ENCODE results near the gene NUB1.

NUB1 gene

GRCh38 chr7:151378496-151379192 lies 37.0 kb downstream of the NUB1 start:
- no peak for DNase-seq

- no peak for DNase-seq
Measured at GRCh38 chr7:151379193-151379520, 37.5 kb downstream of the NUB1 start.

DNA sequence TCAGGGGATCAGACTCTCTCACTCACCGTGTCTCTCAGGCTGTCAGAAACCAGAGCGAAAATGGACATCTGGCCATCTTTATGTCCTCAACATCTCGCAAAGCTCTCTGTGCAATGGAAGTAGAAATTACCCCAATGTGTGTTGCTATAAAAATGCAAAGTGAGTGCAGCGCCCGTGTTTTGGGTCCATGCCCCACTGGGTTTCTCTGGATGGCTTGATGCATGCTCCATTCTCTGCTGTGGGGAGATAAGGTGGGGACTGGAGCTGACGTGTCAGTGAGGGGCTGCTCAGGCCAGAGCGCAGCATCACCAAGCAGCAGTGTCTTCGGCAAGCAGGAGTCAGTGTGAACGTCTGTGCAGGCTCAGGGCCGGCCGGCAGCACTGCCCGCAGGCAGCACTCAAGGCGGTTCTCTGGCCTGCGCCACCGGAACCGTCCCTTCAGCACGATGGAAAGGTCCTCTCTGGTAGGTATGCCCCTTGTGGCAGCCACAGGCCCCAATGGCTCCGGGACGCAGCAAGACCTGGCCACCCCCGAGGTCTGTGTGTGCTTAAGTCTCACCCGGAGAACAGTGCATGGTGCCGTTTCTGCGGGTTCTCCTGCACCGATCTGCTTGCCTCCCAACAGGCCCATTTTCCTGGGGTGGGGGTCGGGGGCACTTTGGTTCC lies 38.1 kb downstream of the NUB1 start:
- no peak for DNase-seq

GRCh38 chr7:151380199-151381097 lies 38.8 kb downstream of the NUB1 start:
- DNase-seq: no peak

DNA sequence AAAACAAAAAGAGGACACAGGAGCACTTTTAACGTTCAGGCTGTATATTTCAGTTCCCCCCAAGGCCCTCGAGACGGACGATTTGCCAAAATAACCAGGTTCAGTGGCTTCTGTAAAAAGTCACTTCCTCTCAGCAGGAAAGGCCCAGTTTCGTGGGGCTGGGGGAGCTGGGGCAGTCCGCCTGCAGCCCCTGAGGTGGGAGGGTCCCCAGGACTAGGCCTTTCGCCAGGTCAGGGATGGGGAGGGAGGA lies 39.4 kb downstream of the NUB1 start:
- DNase-seq: no peak

DNA sequence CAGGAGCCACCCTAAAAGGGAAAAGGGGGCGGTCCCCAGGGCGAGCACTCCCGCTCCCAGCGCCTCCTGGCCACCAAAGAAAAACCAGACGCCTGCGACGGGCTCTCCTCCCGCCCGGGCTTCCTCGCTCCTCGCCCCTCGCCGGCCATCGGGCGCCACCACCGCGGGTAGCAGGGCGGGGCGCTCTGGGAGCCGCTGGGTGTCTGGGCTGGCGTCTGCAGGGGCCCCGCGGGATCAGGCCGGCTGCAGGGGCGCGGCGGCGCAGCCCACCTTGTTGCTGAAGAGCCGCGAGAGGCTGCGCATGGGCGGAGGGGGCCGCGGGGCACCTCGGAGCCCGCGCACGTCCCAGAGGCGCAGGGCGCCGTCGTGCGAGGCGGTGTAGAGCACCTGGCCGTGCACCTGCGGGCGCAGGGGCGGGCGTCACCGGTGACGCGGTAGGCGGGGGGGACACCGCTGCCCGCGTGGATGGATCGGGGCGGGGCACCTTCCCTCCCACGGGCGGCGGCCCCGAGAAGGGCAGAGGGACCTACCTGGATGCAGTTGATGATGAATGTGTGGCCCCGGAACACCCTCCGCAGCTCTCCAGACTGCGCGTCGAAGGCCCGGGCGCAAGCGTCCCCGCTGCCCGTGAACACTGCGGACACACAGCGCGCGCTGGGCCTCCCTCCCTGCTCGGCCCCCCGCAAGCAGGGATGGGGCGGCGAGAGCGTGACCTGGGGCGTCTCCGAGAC lies 39.9 kb downstream of the NUB1 start:
- no peak for DNase-seq

- no peak for DNase-seq
Measured at GRCh38 chr7:151382079-151382885, 40.7 kb downstream of the NUB1 start.

DNA sequence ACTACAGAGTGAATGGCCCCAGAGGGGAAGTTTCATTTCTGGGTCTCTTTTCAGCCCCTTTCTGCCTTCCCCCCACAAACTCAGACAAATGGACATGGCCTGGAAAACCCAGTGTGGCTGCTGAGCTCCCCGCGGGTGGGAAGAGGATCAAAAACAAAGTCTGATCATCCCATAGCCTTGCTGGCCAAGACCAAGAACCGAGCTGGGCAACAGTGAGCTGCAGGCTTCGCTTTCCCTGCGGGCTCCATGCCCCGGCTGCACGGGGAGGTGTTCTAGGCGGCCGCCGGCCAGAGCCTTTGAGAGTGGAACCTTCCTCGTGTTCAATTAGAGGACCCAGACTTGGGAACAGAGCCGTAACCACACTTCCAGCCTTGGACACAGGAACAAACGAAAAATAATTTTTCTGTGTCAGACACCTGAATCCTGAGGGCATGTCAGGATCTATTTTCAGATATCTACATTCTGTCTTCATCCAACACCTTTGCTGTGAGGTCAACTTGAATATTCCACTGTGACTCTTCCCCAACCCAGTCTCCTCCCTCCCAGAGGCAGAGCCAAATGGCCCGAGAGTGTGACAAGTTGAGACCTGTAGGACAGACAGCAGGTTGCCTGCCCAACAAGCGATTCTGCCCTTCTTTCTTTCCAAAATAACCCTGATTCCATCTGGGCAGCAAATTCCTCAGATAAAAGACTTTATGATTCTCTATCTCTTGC lies 42.2 kb downstream of the NUB1 start:
- DNase-seq: peak; percentile 16

DNA sequence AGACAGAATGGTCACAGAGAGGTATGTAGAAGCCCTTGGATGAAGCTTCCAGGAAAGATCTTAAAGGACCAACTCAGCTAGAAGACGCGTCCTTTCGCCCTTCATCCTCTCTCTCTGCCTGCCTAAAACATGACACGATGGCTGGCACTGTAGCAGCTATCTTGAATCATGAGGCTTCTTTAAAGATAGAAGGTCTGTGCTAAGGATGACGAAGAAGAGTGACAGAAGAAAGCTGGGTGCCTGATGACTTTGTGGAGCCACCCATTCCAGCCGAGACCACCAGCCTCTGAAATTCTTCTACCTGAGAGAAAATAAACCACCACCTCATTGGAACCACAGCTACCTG lies 42.7 kb downstream of the NUB1 start:
- DNase-seq: no peak

DNA sequence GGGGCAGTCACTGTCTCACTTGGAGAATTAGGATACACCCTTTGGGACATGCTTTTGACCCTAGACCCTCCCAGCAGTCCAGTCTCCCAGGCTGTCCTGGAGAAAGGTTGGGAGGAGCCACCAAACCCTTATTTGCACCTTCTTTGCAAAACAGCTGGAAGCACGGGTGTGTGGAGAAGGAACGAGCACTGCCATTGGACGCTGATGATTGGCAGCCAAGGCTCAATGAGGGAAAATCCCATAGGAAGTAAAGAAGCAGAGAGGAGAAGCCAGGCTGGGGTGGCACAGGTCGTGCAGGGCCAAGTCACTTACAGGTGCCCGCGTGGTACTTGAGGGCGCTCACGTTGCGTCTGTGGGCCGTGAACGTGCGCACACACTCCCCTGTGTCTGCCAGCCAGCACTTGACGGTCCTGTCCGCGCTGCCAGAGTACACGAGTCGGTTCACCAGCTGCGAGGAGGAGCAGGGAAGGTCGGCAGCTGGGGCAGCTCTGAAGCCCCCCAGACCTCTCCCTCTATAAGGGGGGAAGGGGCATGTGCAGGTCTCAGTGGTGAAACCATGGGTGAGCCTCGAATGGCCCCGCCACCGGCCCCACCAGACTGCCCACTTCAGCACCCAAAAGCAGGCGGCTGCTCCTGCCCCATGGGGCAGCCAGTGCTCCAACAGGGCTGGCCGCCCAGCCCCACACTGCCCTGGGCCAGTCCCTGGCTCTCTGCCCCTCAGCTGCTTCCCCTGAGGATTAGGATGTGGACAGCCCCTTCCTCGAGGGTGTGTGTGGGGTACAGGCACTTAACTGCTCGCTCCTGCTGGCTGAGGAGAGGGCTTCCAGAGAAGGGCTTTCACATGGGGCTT lies 43.4 kb downstream of the NUB1 start:
- DNase-seq: no peak

DNA sequence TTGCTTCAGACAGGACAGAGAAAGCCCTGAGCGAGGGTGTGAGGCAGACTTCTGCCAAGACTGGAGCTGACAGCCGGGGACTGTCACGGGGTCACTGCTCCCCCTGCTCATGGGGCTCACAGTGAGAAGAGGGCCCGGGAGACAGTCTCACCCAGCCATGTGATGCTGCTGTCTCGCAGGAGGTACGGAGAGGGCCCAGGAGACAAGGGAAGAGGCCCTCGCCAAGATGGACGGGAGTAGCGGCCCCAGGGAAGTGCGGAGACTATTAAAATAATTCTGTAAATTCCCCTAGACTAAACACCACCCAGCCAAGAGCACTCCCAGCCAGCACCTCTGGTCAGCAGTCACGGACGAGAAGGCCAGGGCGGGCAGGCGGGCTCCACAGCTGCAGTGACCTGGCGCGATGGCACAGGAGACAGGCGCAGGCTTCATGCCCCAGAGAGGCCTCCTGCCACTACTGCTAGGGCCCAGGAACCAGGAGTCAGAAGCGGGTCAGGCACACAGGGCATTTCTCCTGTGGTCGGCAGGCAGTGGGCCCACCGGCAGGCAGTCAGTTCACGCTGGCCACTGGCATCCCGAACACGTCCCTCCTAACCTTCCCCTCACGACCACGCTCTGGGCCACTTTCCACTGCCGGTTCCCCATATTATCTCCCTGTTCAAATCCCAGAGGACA lies 44.2 kb downstream of the NUB1 start:
- no peak for DNase-seq

- no peak for DNase-seq
Measured at GRCh38 chr7:151386301-151387160, 44.9 kb downstream of the NUB1 start.

DNA sequence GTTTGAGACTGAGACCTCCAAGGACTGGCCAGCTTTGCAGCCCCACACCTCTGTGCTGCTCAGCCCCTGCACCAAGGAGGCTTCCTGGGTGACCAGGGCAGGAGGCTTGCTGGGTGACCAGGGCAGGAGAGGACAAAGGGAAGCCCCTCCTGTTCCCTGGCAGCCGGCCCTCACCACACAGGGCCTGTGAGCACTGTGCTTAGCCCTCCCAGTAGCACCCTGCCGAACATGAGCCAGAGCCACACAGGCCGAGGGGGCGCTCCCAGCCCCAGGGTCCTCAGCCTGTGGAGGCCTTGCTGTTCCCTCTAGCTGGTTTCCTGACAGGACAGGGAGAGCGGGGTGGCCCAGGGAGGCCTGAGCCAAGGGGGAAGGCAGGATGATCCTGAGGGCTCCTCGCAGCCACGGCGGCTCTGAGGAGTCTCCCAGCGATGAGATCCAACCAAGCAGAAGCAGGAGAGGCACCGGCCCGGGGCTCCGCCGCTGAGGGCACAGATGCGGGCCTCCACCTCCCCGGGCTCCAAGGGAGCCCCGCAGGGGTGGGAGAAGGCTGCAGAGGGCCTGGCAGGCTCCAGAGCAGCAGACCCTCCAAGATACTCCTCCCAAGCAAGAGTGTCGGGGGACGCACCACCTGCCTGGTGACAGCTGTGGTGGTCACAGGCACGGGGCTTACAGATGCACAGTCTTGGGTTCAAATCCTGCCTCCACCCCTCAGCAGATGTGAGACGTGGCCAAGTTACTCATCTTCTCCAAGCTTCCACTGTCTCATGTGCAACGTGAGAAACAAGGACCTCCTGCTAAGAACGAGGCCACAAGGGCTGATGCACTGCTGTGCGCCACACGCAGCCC lies 45.8 kb downstream of the NUB1 start:
- DNase-seq: no peak

- no peak for DNase-seq
Measured at GRCh38 chr7:151388007-151388297, 46.3 kb downstream of the NUB1 start.

GRCh38 chr7:151388430-151388829 lies 46.8 kb downstream of the NUB1 start:
- DNase-seq: no peak

- DNase-seq: no peak
Measured at GRCh38 chr7:151389096-151389767, 47.6 kb downstream of the NUB1 start.

DNA sequence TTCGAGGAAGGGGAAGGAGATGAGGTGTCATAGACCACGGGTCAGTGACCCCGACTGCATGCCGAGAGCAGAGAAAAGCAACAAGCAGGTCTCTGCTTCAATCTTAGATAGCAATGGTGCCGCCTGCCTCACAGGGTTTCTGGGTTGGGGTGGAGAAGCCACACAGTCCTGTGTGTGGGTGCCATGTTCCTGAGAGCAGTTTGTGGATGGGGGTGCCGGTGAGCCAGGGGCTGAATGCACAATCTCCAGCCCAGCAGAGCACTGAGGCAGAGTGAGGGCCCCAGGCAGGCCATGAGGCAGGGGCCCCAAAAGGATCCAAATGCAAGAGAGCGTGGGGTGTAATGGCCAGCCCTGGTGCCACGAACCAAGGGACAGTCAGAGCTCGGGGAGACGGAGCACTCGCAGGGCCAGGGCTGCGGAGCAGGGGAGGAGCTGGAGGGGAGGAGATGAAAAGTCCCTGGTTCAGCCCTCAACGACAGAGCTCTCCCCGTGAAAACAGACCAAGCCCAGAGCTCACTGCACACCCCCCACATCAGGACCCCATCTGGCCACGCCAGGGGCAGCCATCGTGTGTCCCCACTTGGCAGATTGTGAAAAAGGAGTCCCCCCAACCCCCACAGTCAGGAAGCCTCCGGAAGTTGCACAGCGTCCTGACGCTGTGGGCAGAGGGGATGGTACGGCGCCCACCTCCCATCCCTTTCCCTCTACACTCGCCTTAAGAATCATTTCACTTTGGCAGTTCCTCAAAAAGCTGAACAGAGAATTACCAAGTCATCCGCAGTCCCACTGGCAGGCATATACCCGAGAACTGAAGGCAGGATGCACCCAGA lies 48.4 kb downstream of the NUB1 start:
- no peak for DNase-seq

Measured in DMS 273 treated with DMSO at 0.1 percent for 48 hours (cell line).